Measurements from ENCODE around the gene MMP27.

DNA sequence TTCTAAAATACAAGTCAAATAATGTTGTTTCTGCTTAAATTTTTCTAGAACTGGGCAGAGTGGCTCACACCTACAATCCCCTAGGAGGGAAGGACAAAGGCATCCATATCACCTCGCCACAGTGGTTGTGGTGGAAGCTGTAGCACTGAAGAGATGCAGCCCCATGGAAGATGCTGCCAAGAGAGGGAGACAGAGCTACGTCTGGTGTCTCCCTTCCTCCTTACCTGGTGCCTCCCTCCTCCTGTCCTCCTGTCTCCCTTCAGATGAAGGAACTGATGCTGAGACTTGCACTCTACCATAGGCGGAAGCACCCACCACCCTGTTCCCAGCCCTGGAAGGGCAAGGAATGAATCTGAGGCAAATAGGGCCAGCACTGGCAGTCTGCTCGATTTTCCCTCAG, 22.3 kb downstream of the MMP27 start:
- no peak for TF ChIP-seq CTCF (IDR thresholded peaks at IDR 0.05; ENCODE audit: low read length)
- no peak for TF ChIP-seq EZH2 (optimal IDR thresholded peaks at IDR 0.05; ENCODE audit: low read depth, low read length)

Measured in MM.1S (cell line).